Nephron progenitor cell (in vitro differentiated cells): Measurements from ENCODE around the gene KRTAP3-1.
"Not testable (repeated sequence)": the region's sequence is repeated elsewhere in the genome, so short reads cannot be mapped to it uniquely, and the experiment has no call there.

ENCODE experiments used
- DNase-seq: peaks from one replicate; pipeline ENCODE4 v3.0.0; 2021
- H3K27ac Mint-ChIP-seq: 2 replicates; pipeline ENCODE4 v1.8.0; 2021; ENCODE audit warnings: mild to moderate bottlenecking, moderate library complexity, mixed read lengths
- H3K27me3 Mint-ChIP-seq: 2 replicates; pipeline ENCODE4 v1.8.0; 2021; ENCODE audit warnings: mild to moderate bottlenecking, low read depth, mixed read lengths; ENCODE audit not compliant: poor library complexity
- H3K36me3 Mint-ChIP-seq: 2 replicates; pipeline ENCODE4 v1.8.0; 2021; ENCODE audit warnings: low read depth, mixed read lengths
- H3K4me1 Mint-ChIP-seq: 2 replicates; pipeline ENCODE4 v1.8.0; 2021; ENCODE audit warnings: mixed read lengths
- H3K4me3 Mint-ChIP-seq: 2 replicates; pipeline ENCODE4 v1.8.0; 2021; ENCODE audit warnings: mild to moderate bottlenecking, moderate library complexity, mixed read lengths
- H3K9me3 Mint-ChIP-seq: 2 replicates; pipeline ENCODE4 v1.8.0; 2021; ENCODE audit warnings: mild to moderate bottlenecking, moderate library complexity, mixed read lengths
- TF ChIP-seq, protein P1 (sequence below): fragments of 200-600 bp; sonication (generic); IDR thresholded peaks from 2 replicates; pipeline ENCODE4 v1.5.0; 2021; ENCODE audit warnings: antibody characterized with exemption

KRTAP3-1 gene

DNA sequence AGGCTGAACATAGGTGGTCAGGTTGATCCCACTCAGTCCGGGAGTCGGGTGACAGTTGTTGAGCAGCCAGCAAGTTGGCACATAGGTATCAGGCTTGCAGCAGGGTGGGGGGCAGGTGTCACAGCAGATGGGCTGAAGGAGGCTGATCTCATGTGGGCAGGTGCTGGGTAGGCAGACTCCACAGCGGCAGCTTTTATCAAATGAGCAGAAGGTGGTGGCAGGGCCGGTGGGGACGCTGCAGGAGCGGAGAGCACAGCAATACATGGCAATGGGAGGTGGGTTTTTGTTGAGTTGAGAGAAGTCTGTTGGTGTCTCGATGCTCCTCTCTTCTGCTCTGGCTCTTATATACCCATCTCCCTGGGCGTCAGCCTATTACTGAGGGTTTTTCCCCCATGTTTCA is at the start of gene KRTAP3-1:
KRTAP3-1 (minus strand) TSS at position 318 of the 400 bp plus-strand sequence; CDS start at position 264, 54 bp downstream.
- Mint-ChIP-seq H3K4me3 (no peak within 1 kb of the TSS), H3K27ac (no peak within 1 kb of the TSS), H3K27me3 (no peaks in the 10 kb centered on the region), H3K4me1 (no peaks in the 10 kb centered on the region), H3K9me3 (no peaks in the 10 kb centered on the region), H3K36me3 (no peaks in the 10 kb centered on the region)
- DNase-seq, result no peak
- TF ChIP-seq, protein P1, sequence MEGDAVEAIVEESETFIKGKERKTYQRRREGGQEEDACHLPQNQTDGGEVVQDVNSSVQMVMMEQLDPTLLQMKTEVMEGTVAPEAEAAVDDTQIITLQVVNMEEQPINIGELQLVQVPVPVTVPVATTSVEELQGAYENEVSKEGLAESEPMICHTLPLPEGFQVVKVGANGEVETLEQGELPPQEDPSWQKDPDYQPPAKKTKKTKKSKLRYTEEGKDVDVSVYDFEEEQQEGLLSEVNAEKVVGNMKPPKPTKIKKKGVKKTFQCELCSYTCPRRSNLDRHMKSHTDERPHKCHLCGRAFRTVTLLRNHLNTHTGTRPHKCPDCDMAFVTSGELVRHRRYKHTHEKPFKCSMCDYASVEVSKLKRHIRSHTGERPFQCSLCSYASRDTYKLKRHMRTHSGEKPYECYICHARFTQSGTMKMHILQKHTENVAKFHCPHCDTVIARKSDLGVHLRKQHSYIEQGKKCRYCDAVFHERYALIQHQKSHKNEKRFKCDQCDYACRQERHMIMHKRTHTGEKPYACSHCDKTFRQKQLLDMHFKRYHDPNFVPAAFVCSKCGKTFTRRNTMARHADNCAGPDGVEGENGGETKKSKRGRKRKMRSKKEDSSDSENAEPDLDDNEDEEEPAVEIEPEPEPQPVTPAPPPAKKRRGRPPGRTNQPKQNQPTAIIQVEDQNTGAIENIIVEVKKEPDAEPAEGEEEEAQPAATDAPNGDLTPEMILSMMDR, result no peak

DNA sequence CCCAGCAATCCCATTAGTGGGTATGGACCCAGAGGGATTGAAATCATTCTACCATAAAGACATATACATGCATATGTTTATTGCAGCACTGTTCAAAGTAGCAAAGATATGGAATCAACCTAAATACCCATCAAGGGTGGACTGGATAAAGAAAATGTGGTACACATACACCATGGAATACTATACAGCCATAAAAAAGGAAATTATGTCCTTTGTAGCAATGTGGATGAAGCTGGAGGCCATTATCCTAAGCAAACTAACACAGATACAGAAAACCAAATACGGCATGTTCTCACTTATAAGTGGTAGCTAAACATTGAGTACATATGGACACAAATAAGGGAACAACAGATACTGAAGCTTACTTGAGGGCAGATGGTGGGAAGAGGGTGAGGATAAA is 48.6 kb upstream of the KRTAP3-1 start:
- Mint-ChIP-seq H3K9me3 (peaks cover 17% of the 10 kb centered on the region), H3K4me3 (no peak overlapping the region), H3K27ac (no peak overlapping the region)

DNA sequence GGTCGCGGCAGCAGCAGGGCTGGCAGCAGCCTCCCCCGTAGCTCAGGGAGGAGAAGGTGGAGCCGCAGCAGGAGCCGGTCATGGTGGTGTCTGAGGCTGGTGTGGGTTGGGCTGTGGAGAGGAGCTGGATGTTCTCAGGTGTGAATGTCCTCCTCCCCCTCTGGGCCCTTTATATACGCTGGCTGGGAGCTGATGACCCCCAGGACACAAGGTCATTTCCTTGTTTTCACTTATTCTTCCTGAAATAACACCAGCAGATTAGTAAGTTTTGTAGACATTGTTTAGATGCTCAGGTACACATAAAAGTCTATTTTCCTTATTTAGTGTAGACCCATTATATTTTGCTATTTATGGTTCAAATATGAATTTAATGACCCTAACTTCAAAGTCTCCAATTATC is 46.2 kb upstream of the KRTAP3-1 start, which contains the start of gene KRTAP2-2:
KRTAP2-2 (minus strand) TSS at position 101 of the 400 bp plus-strand sequence; CDS start at position 82, 19 bp downstream.
- not testable (repeated sequence) for H3K4me3 Mint-ChIP-seq, H3K36me3 Mint-ChIP-seq, H3K4me1 Mint-ChIP-seq, DNase-seq, H3K27ac Mint-ChIP-seq, H3K27me3 Mint-ChIP-seq
- peaks cover 17% of the 10 kb centered on the region for H3K9me3 Mint-ChIP-seq

More for the DNA sequence above, 48.6 kb upstream of the KRTAP3-1 start:
- Mint-ChIP-seq H3K36me3 (no peaks in the 10 kb centered on the region), H3K27me3 (no peaks in the 10 kb centered on the region), H3K4me1 (peaks cover 11% of the 10 kb centered on the region)
- no peak for DNase-seq
- TF ChIP-seq, protein P1, result no peak

DNA sequence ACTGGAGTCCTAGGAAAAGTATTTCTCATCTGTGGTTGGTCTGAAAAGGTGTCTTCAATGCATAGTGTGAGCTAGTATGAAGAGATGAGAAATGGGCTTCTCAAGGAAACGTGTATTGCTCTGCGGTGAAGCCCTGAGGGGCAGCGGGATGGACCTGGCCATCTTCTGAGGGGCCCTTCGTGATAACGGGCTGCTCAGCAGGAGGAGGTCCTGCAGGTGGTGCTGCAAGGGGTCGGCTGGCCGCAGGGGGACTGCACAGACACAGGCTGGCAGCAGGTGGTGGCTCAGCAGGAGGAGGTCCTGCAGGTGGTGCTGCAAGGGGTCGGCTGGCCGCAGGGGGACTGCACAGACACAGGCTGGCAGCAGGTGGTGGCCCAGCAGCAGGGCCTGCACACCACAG is 45.6 kb upstream of the KRTAP3-1 start:
- H3K9me3 Mint-ChIP-seq, result peaks cover 17% of the 10 kb centered on the region

DNA sequence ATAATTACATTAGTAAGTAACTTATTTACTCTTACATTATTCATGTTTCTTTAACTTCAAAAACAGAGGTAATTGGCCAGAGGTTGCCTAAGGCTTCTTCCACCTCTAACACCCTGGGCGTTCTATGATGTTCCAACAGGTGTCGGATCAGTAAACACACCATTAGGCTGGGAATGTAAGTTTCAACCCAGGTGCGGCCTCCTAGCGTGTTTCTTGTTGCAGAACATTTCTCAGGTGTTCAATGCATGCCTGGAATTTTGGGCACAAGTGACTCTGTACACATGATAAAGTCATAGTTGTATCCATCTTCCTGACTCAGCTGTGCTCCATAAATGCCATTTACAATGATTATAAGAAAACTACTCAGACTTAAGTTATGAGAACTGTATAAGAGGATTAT is 45.1 kb upstream of the KRTAP3-1 start:
- no peak overlapping the region for H3K4me3 Mint-ChIP-seq
- TF ChIP-seq, protein P1, result no peak

More for the DNA sequence above, 45.6 kb upstream of the KRTAP3-1 start:
- not testable (repeated sequence) for H3K4me3 Mint-ChIP-seq, H3K36me3 Mint-ChIP-seq, DNase-seq, H3K27me3 Mint-ChIP-seq, H3K4me1 Mint-ChIP-seq, H3K27ac Mint-ChIP-seq

DNA sequence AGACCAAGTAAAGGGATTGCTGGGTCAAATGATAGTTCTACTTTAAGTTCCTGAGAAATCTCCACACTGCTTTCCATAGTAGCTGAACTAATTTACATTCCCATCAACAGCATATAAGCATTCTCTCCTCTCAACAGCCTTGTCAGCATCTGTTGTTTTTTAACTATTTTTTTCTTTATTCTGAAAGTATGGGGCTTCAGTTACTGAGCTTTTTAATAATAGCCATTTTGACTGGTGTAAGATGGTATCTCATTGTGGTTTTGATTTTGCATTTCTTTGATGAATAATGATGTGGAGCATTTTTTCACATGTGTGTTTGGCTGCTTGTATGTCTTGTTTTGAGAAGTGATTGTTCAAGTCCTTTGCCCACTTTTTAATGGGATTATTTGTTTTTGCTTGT is 43.6 kb upstream of the KRTAP3-1 start:
- no peak overlapping the region for H3K4me3 Mint-ChIP-seq
- TF ChIP-seq, protein P1, result no peak
- DNase-seq, result no peak
- no peak overlapping the region for H3K27ac Mint-ChIP-seq
- H3K36me3 Mint-ChIP-seq, result no peaks in the 10 kb centered on the region
- peaks cover 17% of the 10 kb centered on the region for H3K9me3 Mint-ChIP-seq
- peaks cover 3% of the 10 kb centered on the region for H3K27me3 Mint-ChIP-seq
- H3K4me1 Mint-ChIP-seq, result no peaks in the 10 kb centered on the region

More for the DNA sequence above, 45.1 kb upstream of the KRTAP3-1 start:
- peaks cover under 1% of the 10 kb centered on the region for H3K4me1 Mint-ChIP-seq
- H3K27me3 Mint-ChIP-seq, result no peaks in the 10 kb centered on the region
- H3K9me3 Mint-ChIP-seq, result peaks cover 17% of the 10 kb centered on the region
- DNase-seq, result no peak
- no peaks in the 10 kb centered on the region for H3K36me3 Mint-ChIP-seq
- H3K27ac Mint-ChIP-seq, result no peak overlapping the region

DNA sequence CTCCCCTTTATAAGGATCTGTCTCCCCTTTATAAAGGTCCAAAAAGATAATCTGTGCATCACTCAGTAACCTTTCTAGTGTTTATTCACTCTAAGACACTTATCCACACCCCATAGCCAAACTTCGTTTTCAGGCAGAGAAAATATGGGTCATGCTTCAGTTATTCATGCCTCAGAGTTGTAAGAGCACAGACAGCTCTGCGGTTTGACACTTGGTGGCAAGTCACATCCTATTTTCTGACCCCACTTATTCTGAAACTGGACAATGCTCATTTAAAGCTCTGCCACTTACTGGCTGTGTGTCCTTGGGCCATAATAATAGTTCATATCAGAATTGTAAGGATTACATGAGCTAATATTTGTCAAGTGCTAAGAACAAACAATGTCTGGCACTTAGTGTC is 40.2 kb upstream of the KRTAP3-1 start:
- peaks cover 3% of the 10 kb centered on the region for H3K27me3 Mint-ChIP-seq
- TF ChIP-seq, protein P1, result no peak
- H3K9me3 Mint-ChIP-seq, result peaks cover 15% of the 10 kb centered on the region
- no peaks in the 10 kb centered on the region for H3K36me3 Mint-ChIP-seq
- H3K4me3 Mint-ChIP-seq, result no peak overlapping the region
- no peaks in the 10 kb centered on the region for H3K4me1 Mint-ChIP-seq
- no peak overlapping the region for H3K27ac Mint-ChIP-seq
- DNase-seq, result no peak
